Osteocyte (in vitro differentiated cells): Measurements from ENCODE around the gene CDH20. TPM values are rescaled to one million over a fixed set of nuclear protein-coding genes. Genes with fewer than 3 reads are reported as not detected.

ENCODE experiments used
- DNase-seq: peaks from one replicate; pipeline ENCODE4 v3.0.0; 2021; ENCODE audit warnings: mixed read lengths; ENCODE audit not compliant: unreplicated experiment; ENCODE audit errors: extremely low spot score
- H3K27ac Mint-ChIP-seq: one replicate; pipeline ENCODE4 v1.8.0; 2021; ENCODE audit warnings: mild to moderate bottlenecking, mixed read lengths; ENCODE audit not compliant: unreplicated experiment
- H3K27me3 Mint-ChIP-seq: one replicate; pipeline ENCODE4 v1.8.0; 2021; ENCODE audit warnings: mixed read lengths; ENCODE audit not compliant: unreplicated experiment
- H3K36me3 Mint-ChIP-seq: one replicate; pipeline ENCODE4 v1.8.0; 2021; ENCODE audit warnings: mixed read lengths; ENCODE audit not compliant: unreplicated experiment
- H3K4me1 Mint-ChIP-seq: one replicate; pipeline ENCODE4 v1.8.0; 2021; ENCODE audit warnings: mixed read lengths; ENCODE audit not compliant: unreplicated experiment
- H3K4me3 Mint-ChIP-seq: one replicate; pipeline ENCODE4 v1.8.0; 2021; ENCODE audit warnings: mild to moderate bottlenecking, moderate library complexity, mixed read lengths; ENCODE audit not compliant: unreplicated experiment
- H3K9me3 Mint-ChIP-seq: one replicate; pipeline ENCODE4 v1.8.0; 2021; ENCODE audit warnings: mixed read lengths; ENCODE audit not compliant: unreplicated experiment
- CTCF ChIP-seq: fragments of 200-600 bp; sonication (generic); IDR thresholded peaks from 2 replicates; pipeline ENCODE4 v1.5.0; 2021; ENCODE audit warnings: antibody characterized with exemption, mild to moderate bottlenecking, moderate library complexity
- total RNA-seq: library from RNA; stranded (reverse); gene quantifications from 2 replicates; pipeline ENCODE4 v1.2.1, GENCODE V29; 2021

Gene CDH20
- total RNA-seq, 1 donor from 2014 or later: not detected

GRCh38 chr18:61531182-61531581, 198.0 kb downstream of the CDH20 start:
- Mint-ChIP-seq H3K4me1 (no peaks in the 10 kb centered on the region), H3K9me3 (no peaks in the 10 kb centered on the region), H3K36me3 (no peaks in the 10 kb centered on the region), H3K4me3 (no peak overlapping the region), H3K27me3 (peaks cover 7% of the 10 kb centered on the region), H3K27ac (no peak overlapping the region)
- TF ChIP-seq CTCF: no peak
- no peak for DNase-seq

DNA sequence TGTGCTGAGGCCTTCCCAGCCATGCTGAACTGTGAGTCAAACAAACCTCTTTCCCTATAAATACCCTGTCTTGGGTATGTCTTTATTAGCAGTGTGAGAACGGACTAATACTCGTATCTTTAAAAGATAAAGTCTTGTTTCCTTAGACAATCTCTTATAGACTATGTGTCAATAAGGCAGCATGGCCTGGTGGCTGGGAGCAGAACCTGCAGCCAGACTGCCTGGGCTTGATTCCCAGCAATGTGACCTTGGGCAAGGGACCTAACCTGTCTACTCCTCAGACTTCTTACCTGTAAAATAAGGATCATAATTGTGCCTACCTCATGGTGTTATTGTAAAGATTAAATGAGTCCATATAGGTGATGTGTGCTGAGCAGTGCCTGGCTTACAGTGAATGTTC, 198.7 kb downstream of the CDH20 start:
- no peak for DNase-seq
- Mint-ChIP-seq H3K9me3 (no peaks in the 10 kb centered on the region), H3K36me3 (no peaks in the 10 kb centered on the region), H3K4me3 (no peak overlapping the region), H3K4me1 (no peaks in the 10 kb centered on the region), H3K27ac (no peak overlapping the region), H3K27me3 (peaks cover 7% of the 10 kb centered on the region)
- no peak for TF ChIP-seq CTCF

DNA sequence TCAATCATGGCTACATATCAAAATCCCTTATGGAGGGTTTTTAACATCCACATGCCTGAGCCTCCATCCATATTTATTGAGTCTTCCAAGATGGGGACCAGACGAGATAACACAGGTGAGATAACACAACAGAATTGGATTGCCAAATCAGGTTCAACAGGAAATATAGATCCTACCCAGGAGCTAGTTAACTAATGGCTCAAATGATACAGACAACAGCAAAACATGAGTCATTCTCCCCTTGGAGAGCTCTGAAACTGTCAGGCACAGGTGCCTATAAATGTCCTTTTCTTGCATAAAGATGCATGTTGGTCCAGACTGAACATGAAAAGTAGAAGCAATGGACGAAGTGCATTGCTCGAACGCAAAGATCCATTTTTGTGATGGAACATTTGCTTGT, 202.2 kb downstream of the CDH20 start:
- no peak overlapping the region for H3K4me3 Mint-ChIP-seq
- DNase-seq: no peak
- no peak overlapping the region for H3K27ac Mint-ChIP-seq
- TF ChIP-seq CTCF: no peak
- no peaks in the 10 kb centered on the region for H3K9me3 Mint-ChIP-seq
- peaks cover 7% of the 10 kb centered on the region for H3K27me3 Mint-ChIP-seq
- H3K4me1 Mint-ChIP-seq: no peaks in the 10 kb centered on the region
- H3K36me3 Mint-ChIP-seq: no peaks in the 10 kb centered on the region

GRCh38 chr18:61541673-61542072, 208.4 kb downstream of the CDH20 start:
- Mint-ChIP-seq H3K27ac (no peak overlapping the region), H3K36me3 (no peaks in the 10 kb centered on the region), H3K27me3 (peaks cover 4% of the 10 kb centered on the region), H3K9me3 (no peaks in the 10 kb centered on the region), H3K4me3 (no peak overlapping the region), H3K4me1 (peaks cover 12% of the 10 kb centered on the region)
- TF ChIP-seq CTCF: no peak
- DNase-seq: no peak

DNA sequence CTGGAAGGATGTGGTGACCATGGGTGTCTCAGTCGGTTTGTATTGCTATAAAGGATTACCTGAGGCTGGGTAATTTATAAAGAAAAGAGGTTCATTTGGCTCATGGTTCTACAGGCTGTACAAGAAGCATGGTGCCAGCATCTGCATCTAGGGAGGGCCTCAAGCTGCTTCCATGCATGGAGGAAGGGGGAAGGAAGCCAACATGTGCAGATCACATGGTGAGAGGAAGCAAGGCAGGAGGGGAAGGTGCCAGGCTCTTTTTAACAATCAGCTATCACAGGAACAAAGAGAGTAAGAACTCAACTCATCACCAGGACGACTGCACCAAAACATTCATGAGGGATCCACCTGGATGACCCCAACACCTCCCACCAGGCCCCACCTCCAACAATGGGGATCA, 209.4 kb downstream of the CDH20 start:
- Mint-ChIP-seq H3K9me3 (no peaks in the 10 kb centered on the region), H3K27me3 (peaks cover under 1% of the 10 kb centered on the region), H3K36me3 (no peaks in the 10 kb centered on the region), H3K27ac (no peak overlapping the region), H3K4me3 (no peak overlapping the region), H3K4me1 (peaks cover 14% of the 10 kb centered on the region)
- TF ChIP-seq CTCF: no peak
- DNase-seq: no peak
